A549 (cell line): ENCODE results near the gene SRC. TPM values are rescaled to one million over a fixed set of nuclear protein-coding genes. Genes with fewer than 3 reads are reported as not detected.

Experiments used
- BHLHE40 ChIP-seq: IDR thresholded peaks from 2 replicates; pipeline ENCODE4 v1.6.1; 2012; ENCODE audit warnings: low read depth, low read length, inconsistent platforms
- CHD4 ChIP-seq: fragments of 200-600 bp; sonication (generic); IDR thresholded peaks from 2 replicates; pipeline ENCODE4 v1.6.1; 2016; ENCODE audit warnings: antibody characterized with exemption, mild to moderate bottlenecking, borderline replicate concordance
- ELK1 ChIP-seq: fragments of 150-350 bp; IDR thresholded peaks from 2 replicates; pipeline ENCODE4 v1.6.1; 2014; ENCODE audit warnings: low read depth, mild to moderate bottlenecking, low read length
- EP300 ChIP-seq, 2 experiments: fragments of >200 bp; sonication (Bioruptor Twin); formaldehyde crosslinking; IDR thresholded peaks; 2 replicates in 1 of 2; 3 replicates in 1 of 2; pipeline ENCODE4 v1.6.1; 2016 to 2017
- ESRRA ChIP-seq: fragments of 150-350 bp; IDR thresholded peaks from 2 replicates; pipeline ENCODE4 v1.6.1; 2014; ENCODE audit warnings: mild to moderate bottlenecking, low read length, borderline replicate concordance
- FOSB ChIP-seq: fragments of 250-450 bp; sonication (Bioruptor Pico); IDR thresholded peaks from 2 replicates; pipeline ENCODE4 v1.5.0; 2020; ENCODE audit warnings: mild to moderate bottlenecking, moderate library complexity
- GATA3 ChIP-seq: IDR thresholded peaks from 2 replicates; pipeline ENCODE4 v1.6.1; 2012; ENCODE audit warnings: borderline replicate concordance
- HOXA7 ChIP-seq: fragments of 250-450 bp; sonication (Bioruptor Pico); IDR thresholded peaks from 2 replicates; pipeline ENCODE4 v1.5.0; 2020; ENCODE audit warnings: mild to moderate bottlenecking, moderate library complexity
- HOXB5 ChIP-seq: fragments of 250-450 bp; sonication (Bioruptor Pico); IDR thresholded peaks from 2 replicates; pipeline ENCODE4 v1.5.0; 2020; ENCODE audit warnings: mild to moderate bottlenecking, moderate library complexity
- JUN ChIP-seq, 2 experiments: fragments of >200 bp; sonication (Bioruptor Twin); formaldehyde crosslinking; IDR thresholded peaks; 2 replicates in 1 of 2; 3 replicates in 1 of 2; pipeline ENCODE4 v1.6.1; 2016 to 2017
- KDM1A ChIP-seq: fragments of 200-600 bp; sonication (generic); IDR thresholded peaks from 2 replicates; pipeline ENCODE4 v1.6.1; 2016; ENCODE audit warnings: low read depth, mild to moderate bottlenecking
- KDM5A ChIP-seq: fragments of 200-600 bp; sonication (generic); IDR thresholded peaks from 2 replicates; pipeline ENCODE4 v1.6.1; 2016; ENCODE audit warnings: antibody characterized with exemption, mild to moderate bottlenecking
- MAX ChIP-seq: IDR thresholded peaks from 2 replicates; pipeline ENCODE4 v1.6.1; 2012
- MAZ ChIP-seq: fragments of 150-350 bp; IDR thresholded peaks from 2 replicates; pipeline ENCODE4 v1.6.1; 2014; ENCODE audit warnings: antibody characterized with exemption, low read depth, low read length, borderline replicate concordance
- MYC ChIP-seq: IDR thresholded peaks from 2 replicates; pipeline ENCODE4 v1.6.1; 2012; ENCODE audit warnings: mild to moderate bottlenecking, inconsistent platforms, low read length, improper control_type of control experiment, borderline replicate concordance
- NFE2L2 ChIP-seq: fragments of 150-350 bp; conservative IDR thresholded peaks from 2 replicates; pipeline ENCODE4 v1.6.1; 2014; ENCODE audit warnings: low read length
- NR3C1 ChIP-seq: fragments of >200 bp; sonication (Bioruptor Twin); formaldehyde crosslinking; IDR thresholded peaks from 3 replicates; pipeline ENCODE4 v1.6.1; 2017
- PHF8 ChIP-seq: fragments of 200-600 bp; sonication (generic); IDR thresholded peaks from 2 replicates; pipeline ENCODE4 v1.6.1; 2016; ENCODE audit warnings: low read depth, mild to moderate bottlenecking, antibody characterized with exemption, moderate library complexity, borderline replicate concordance
- POLR2A ChIP-seq: IDR thresholded peaks from 2 replicates; pipeline ENCODE4 v1.6.1; 2012; ENCODE audit warnings: mild to moderate bottlenecking, low read length
- RAD21 ChIP-seq, 2 experiments: fragments of >200 bp in 1 of 2; sonication (Bioruptor Twin) in 1 of 2; formaldehyde crosslinking in 1 of 2; IDR thresholded peaks in 1 of 2; conservative IDR thresholded peaks in 1 of 2; 2 replicates in 1 of 2; 3 replicates in 1 of 2; pipeline ENCODE4 v1.6.1; 2012 to 2018; ENCODE audit warnings: inconsistent platforms in 1 of 2
- REST ChIP-seq: fragments of 200-600 bp; sonication (generic); IDR thresholded peaks from 2 replicates; pipeline ENCODE4 v1.6.1; 2016; ENCODE audit warnings: antibody characterized with exemption, mild to moderate bottlenecking, moderate library complexity
- RFX5 ChIP-seq: fragments of 450-650 bp; IDR thresholded peaks from 2 replicates; pipeline ENCODE4 v1.7.1; 2014; ENCODE audit warnings: antibody characterized with exemption, mild to moderate bottlenecking, moderate library complexity
- RNF2 ChIP-seq: fragments of 200-600 bp; sonication (generic); IDR thresholded peaks from 2 replicates; pipeline ENCODE4 v1.6.1; 2016; ENCODE audit warnings: low read depth, mild to moderate bottlenecking, antibody characterized with exemption, moderate library complexity, borderline replicate concordance
- SREBF2 ChIP-seq: fragments of 450-650 bp; IDR thresholded peaks from 2 replicates; pipeline ENCODE4 v1.6.1; 2014; ENCODE audit warnings: mild to moderate bottlenecking, moderate library complexity
- ZSCAN20 ChIP-seq: fragments of 250-450 bp; sonication (Bioruptor Pico); IDR thresholded peaks from 2 replicates; pipeline ENCODE4 v1.8.0; 2022; ENCODE audit warnings: mild to moderate bottlenecking, moderate library complexity
- polyA plus RNA-seq, 4 experiments: library from polyadenylated mRNA; depleted of rRNA in 3 of 4; stranded (reverse); fragments of >200 nt; fragmentation: RNase III in 1 of 4; extraction: RNeasy Plus Mini Kit Qiagen cat#74134 plus additional on column Dnase treatment in 1 of 4; gene quantifications; 2 replicates in 3 of 4; 3 replicates in 1 of 4; pipeline ENCODE4 v1.2.3, GENCODE V29; 2011 to 2017

SRC gene
- polyA plus RNA-seq, 2 of the 4 experiments (the other 2 are of a cell fraction), result 139 to 154 TPM

- TF ChIP-seq PHF8 (no peak), SREBF2 (no peak), RFX5 (no peak), JUN (IDR thresholded peaks at IDR 0.05) (peak; percentile 36 to 94; a peak in 4 of 5 replicates), KDM5A (no peak), NFE2L2 (peak; percentile 96), EP300 (IDR thresholded peaks at IDR 0.05) (peak; percentile 72 to 87; a peak in 3 of 5 replicates), POLR2A (no peak), RNF2 (no peak), ESRRA (no peak), MYC (peak; percentile 77; the same call in 1 of the 2 replicates), ELK1 (no peak), REST (no peak), MAX (peak; percentile 97), CHD4 (no peak), GATA3 (peak; percentile 59; the same call in 1 of the 2 replicates), KDM1A (no peak), HOXA7 (CRISPR knock-in tag) (peak; percentile 39; the same call in 1 of the 2 replicates), MAZ (no peak), NR3C1 (no peak), BHLHE40 (peak; percentile 91), RAD21 (conservative IDR thresholded peaks at IDR 0.05 in 1 of 2, IDR thresholded peaks at IDR 0.05 in 1 of 2) (peak in 1 of 2 experiments; percentile 31; a peak in 3 of 5 replicates), ZSCAN20 (CRISPR knock-in tag) (peak; percentile 79; the same call in 1 of the 2 replicates), HOXB5 (peak; percentile 80; the same call in 1 of the 2 replicates), FOSB (peak; percentile 50; the same call in 1 of the 2 replicates)
Measured at GRCh38 chr20:37378785-37379598, 33.1 kb downstream of the SRC start (continued).
